ENCODE results near the gene CA14. TPM values are rescaled to one million over a fixed set of nuclear protein-coding genes. Genes with fewer than 3 reads are reported as not detected.

Gene CA14
- total RNA-seq, 4 donors from 2014 or later = 0.33 to 1.0 (median 0.42) TPM; not detected in 1

DNA sequence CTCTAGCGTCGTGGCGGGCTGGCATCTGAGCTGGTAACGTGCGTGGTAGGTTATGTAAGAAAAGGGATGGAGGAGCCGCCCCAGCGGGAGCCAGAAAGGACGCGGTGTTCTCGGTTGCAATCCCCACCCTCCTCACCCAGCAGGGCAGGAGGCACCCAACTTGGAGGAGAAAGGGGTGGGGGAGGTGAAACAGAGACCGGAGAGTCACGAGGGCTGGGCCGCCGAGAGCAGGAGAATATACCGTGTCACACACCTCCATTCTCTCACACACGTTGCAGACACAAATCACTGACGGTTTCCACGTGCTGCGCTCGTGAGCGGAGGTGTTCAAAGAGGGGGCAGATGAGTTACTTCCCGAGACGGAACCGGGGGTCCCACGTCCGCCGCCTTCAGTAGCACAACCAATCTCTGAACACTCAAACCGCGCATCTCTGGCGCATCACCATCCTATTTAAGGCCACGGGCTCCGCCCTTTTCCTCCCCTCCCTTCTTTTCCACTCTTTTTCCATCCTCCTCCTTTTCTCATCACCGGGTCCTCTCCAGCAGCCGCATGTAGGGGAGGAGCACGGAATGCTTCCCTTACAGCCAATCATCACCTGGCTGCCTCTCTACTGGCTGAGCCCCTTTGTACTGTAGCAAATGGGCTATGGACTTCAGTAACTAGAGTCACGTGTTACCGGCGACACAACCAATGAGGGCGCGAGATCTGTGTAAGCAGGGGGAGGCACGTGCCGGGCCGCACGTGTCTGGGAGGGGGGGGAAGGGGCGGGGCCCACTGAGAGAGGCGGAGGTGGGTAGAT, 24.4 kb downstream of the CA14 start, which contains the start of gene CIART:
Gene CIART, plus strand, starts transcription at position 797 of the 800 bp plus-strand sequence. CDS start 714 bp downstream, outside the sequence.
- WGBS = 2% methylated on average over 40 of the region's 46 CpGs
- TF ChIP-seq POLR2AphosphoS5 (IDR thresholded peaks at IDR 0.05) = peak; percentile 88 to 90
- peak; percentile 2 for TF ChIP-seq POLR2A (IDR thresholded peaks at IDR 0.05; ENCODE audit: low read depth)
- TF ChIP-seq, protein P1, sequence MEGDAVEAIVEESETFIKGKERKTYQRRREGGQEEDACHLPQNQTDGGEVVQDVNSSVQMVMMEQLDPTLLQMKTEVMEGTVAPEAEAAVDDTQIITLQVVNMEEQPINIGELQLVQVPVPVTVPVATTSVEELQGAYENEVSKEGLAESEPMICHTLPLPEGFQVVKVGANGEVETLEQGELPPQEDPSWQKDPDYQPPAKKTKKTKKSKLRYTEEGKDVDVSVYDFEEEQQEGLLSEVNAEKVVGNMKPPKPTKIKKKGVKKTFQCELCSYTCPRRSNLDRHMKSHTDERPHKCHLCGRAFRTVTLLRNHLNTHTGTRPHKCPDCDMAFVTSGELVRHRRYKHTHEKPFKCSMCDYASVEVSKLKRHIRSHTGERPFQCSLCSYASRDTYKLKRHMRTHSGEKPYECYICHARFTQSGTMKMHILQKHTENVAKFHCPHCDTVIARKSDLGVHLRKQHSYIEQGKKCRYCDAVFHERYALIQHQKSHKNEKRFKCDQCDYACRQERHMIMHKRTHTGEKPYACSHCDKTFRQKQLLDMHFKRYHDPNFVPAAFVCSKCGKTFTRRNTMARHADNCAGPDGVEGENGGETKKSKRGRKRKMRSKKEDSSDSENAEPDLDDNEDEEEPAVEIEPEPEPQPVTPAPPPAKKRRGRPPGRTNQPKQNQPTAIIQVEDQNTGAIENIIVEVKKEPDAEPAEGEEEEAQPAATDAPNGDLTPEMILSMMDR (IDR thresholded peaks at IDR 0.05) = no peak
- peak; percentile 81 for TF ChIP-seq EP300 (IDR thresholded peaks at IDR 0.05)
- peak within 1 kb of the TSS; percentile 62 to 77 (median 69) for H3K4me3 ChIP-seq
- peak; percentile 99 for DNase-seq (ENCODE audit: extremely low spot score)
- H3K9me3 ChIP-seq = no peaks in the 10 kb centered on the region
- no peaks in the 10 kb centered on the region for H3K27me3 ChIP-seq
- H3K4me1 ChIP-seq = peaks cover 23 to 49% (median 46%) of the 10 kb centered on the region in 4 donors
- H3K36me3 ChIP-seq = peaks cover 7 to 28% (median 15%) of the 10 kb centered on the region in 4 donors
- intact Hi-C loops (cut with DNase I) = loop anchor here (2.0 kb wide), 1 partner anchor 25 kb away; the partner anchor contains the start of gene CA14
- H3K27ac ChIP-seq (replicated peaks in 1 of 4) = peak within 1 kb of the TSS; percentile 91 to 96 (median 95)

DNA sequence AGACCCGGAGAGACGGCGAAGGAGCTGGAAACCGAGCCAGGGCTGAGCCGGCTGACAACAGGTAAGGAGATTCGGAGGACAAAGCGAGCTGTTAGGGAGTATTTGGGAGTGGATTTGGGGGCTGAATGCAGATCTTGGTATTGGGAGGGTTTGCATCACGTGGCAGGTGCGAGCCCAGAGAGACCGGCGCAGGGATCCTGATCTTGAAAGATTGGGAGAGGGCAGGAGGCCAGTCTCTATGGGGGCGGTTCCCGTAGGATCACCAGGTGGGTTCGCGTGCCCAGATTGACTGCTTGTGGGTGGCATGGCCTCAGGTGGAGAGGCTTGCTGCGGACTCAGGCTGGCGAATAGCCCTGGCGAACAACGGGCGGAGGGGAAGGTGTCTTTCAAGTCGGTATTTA, 25.0 kb downstream of the CA14 start:
- Histone ChIP-seq H3K9me3 (no peaks in the 10 kb centered on the region), H3K27ac (replicated peaks in 1 of 4) (peak overlapping the region; percentile 91 to 96 (median 95)), H3K4me1 (peaks cover 23 to 49% (median 46%) of the 10 kb centered on the region in 4 donors), H3K36me3 (peaks cover 9 to 34% (median 20%) of the 10 kb centered on the region in 4 donors), H3K4me3 (peak overlapping the region; percentile 62 to 77 (median 69)), H3K27me3 (no peaks in the 10 kb centered on the region)
- no peak for TF ChIP-seq POLR2A (IDR thresholded peaks at IDR 0.05; ENCODE audit: low read depth)
- peak; percentile 37 to 94 for TF ChIP-seq POLR2AphosphoS5 (IDR thresholded peaks at IDR 0.05)
- no peak for TF ChIP-seq EP300 (IDR thresholded peaks at IDR 0.05)
- TF ChIP-seq, protein P1 (IDR thresholded peaks at IDR 0.05) = no peak
- WGBS = 3% methylated on average over 14 of the region's 21 CpGs
- intact Hi-C loops (cut with DNase I) = no loop called here
- DNase-seq (ENCODE audit: extremely low spot score) = no peak

DNA sequence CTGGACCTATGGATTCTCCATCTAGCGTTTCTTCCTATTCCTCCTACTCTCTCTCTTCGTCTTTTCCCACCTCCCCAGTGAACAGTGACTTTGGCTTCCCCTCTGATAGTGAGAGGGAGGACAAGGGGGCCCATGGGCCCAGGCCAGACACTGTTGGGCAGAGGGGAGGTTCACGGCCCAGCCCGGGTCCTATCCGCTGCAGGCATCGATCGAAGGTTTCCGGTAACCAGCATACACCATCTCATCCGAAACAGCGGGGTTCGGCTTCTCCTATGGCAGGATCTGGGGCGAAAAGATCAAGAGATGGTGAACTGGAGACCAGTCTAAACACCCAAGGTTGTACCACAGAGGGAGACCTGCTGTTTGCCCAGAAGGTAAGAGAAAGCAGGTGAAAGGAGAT, 25.7 kb downstream of the CA14 start:
- no peak for DNase-seq (ENCODE audit: extremely low spot score)
- intact Hi-C loops (cut with DNase I) = no loop called here
- Histone ChIP-seq H3K27me3 (no peaks in the 10 kb centered on the region), H3K4me1 (peaks cover 23 to 49% (median 46%) of the 10 kb centered on the region in 4 donors), H3K9me3 (no peaks in the 10 kb centered on the region), H3K27ac (replicated peaks in 1 of 4) (peak overlapping the region; percentile 91 to 96 (median 95)), H3K36me3 (peaks cover 9 to 41% (median 24%) of the 10 kb centered on the region in 4 donors), H3K4me3 (peak overlapping the region; percentile 62 to 77 (median 69))
- 68% methylated on average over 12 of the region's 12 CpGs for WGBS
- TF ChIP-seq POLR2A (IDR thresholded peaks at IDR 0.05; ENCODE audit: low read depth) = no peak
- no peak for TF ChIP-seq POLR2AphosphoS5 (IDR thresholded peaks at IDR 0.05)
- TF ChIP-seq, protein P1 (IDR thresholded peaks at IDR 0.05) = no peak
- TF ChIP-seq EP300 (IDR thresholded peaks at IDR 0.05) = no peak

DNA sequence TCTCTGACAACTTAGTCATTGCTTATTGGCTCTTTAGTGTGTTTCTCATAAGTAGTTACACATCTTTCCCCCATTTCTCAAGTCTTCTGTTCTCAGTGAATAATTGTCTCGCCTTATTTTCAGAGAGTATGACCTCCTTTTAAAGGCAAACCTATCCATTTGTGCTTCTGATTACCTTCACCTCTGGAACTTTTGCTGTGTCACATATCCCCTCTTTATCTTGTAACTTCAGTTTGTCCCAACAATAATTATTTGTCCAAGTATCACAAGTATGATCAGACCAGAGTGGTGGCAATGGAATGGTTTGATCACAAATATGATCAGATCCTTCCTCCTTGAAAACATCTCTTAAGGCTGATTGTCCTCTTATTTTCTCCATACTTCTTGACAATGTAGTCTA, 30.8 kb downstream of the CA14 start:
- intact Hi-C loops (cut with DNase I) = no loop called here
- Histone ChIP-seq H3K9me3 (no peaks in the 10 kb centered on the region), H3K4me3 (no peak overlapping the region), H3K27ac (replicated peaks in 1 of 4) (no peak overlapping the region), H3K27me3 (no peaks in the 10 kb centered on the region), H3K4me1 (peaks cover 12 to 28% (median 24%) of the 10 kb centered on the region in 4 donors), H3K36me3 (peaks cover 9 to 49% (median 27%) of the 10 kb centered on the region in 4 donors)
- no peak for DNase-seq (ENCODE audit: extremely low spot score)
- TF ChIP-seq, protein P1 (IDR thresholded peaks at IDR 0.05) = no peak
- no peak for TF ChIP-seq POLR2AphosphoS5 (IDR thresholded peaks at IDR 0.05)
- no peak for TF ChIP-seq POLR2A (IDR thresholded peaks at IDR 0.05; ENCODE audit: low read depth)
- no peak for TF ChIP-seq EP300 (IDR thresholded peaks at IDR 0.05)
- WGBS = 89% methylated on average over 1 of the region's 1 CpG

All from esophagus muscularis mucosa (tissue), 4 donors.